B cell (primary cell): Measurements from ENCODE around the gene CNGB1.

Experiments used
- CTCF ChIP-seq: fragments of 200-600 bp; IDR thresholded peaks from one replicate; pipeline ENCODE4 v1.8.0; 2022; ENCODE audit warnings: antibody characterized with exemption, mild to moderate bottlenecking
- EZH2 ChIP-seq: IDR thresholded peaks from 2 replicates; pipeline ENCODE4 v1.6.1; 2012; ENCODE audit warnings: borderline replicate concordance, low read depth, mild to moderate bottlenecking, moderate library complexity, low read length; ENCODE audit not compliant: insufficient read depth, poor library complexity, severe bottlenecking

DNA sequence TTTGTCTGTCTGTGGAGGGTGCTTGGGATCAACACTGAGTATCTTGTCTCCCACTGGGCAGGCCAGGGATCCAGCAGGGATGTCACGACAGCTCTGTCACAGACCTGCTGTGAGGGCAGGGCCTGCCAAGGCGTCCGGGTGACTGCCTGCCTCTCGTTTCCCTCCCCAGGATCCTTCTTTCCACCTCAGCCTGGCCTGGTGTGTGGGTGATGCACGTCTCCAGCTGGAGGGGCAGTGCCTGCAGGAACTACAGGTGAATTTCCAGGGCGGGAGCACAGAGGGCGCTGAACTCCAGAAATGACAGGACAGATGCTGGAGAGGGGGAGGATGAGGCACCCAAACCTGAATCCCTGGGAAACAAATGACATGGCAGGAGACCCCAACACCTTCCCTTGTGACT is 47.9 kb upstream of the CNGB1 start:
- no peak for TF ChIP-seq CTCF
- no peak for TF ChIP-seq EZH2
